Esophagus muscularis mucosa (tissue), 3 donors: ENCODE measurements around the gene PRODH2.

Experiments used
- CTCF ChIP-seq, 3 experiments: fragments of 200-600 bp in 2 of 3; fragments of 450-650 bp in 1 of 3; sonication (generic) in 2 of 3; IDR thresholded peaks; one replicate each; pipeline ENCODE4 v1.5.1; 2017 to 2019; ENCODE audit warnings: antibody characterized with exemption in 3 of 3, mild to moderate bottlenecking in 2 of 3, moderate library complexity in 1 of 3
- POLR2A ChIP-seq: fragments of 450-650 bp; IDR thresholded peaks from one replicate; pipeline ENCODE4 v1.6.1; 2017; ENCODE audit warnings: antibody characterized with exemption, moderate library complexity, mild to moderate bottlenecking, low read depth

GRCh38 chr19:35845215-35846037 is 32.8 kb upstream of the PRODH2 start:
- no peak for TF ChIP-seq CTCF (IDR thresholded peaks at IDR 0.05)
- TF ChIP-seq POLR2A, result no peak
